HEK293 (cell line): ENCODE results near the gene GDA.

Source experiments
- CTCF ChIA-PET: fragments of 350-600 bp; formaldehyde crosslinking; extraction: SDS; loops from one replicate; lab custom pipeline; 2021; ENCODE audit warnings: antibody characterized with exemption; lab: Yijun Ruan, JAX
- POLR2A ChIA-PET: fragments of 300-600 bp; formaldehyde crosslinking; extraction: SDS; loops from one replicate; lab custom pipeline; 2020; ENCODE audit warnings: antibody characterized with exemption, inconsistent platforms; lab: Yijun Ruan, JAX
- H3K27ac ChIP-seq: fragments of 200-500 bp; sonication (Bioruptor generic); 2 replicates; pipeline ENCODE4 v1.5.1; 2014; ENCODE audit warnings: low read depth, low read length, control low read depth, inconsistent platforms; ENCODE audit errors: extremely low read depth
- H3K36me3 ChIP-seq, 2 experiments: fragments of 200-500 bp in 1 of 2; sonication (Bioruptor generic) in 1 of 2; 1 replicate in 1 of 2; 2 replicates in 1 of 2; pipeline ENCODE4 v1.5.1; 2014 to 2017; ENCODE audit warnings: inconsistent platforms in 2 of 2, low read length in 2 of 2; ENCODE audit not compliant: control insufficient read depth in 2 of 2, insufficient read depth in 1 of 2
- H3K4me1 ChIP-seq: fragments of 200-500 bp; sonication (Bioruptor generic); 2 replicates; pipeline ENCODE4 v1.5.1; 2014; ENCODE audit warnings: mild to moderate bottlenecking, low read length, inconsistent platforms; ENCODE audit not compliant: control insufficient read depth, insufficient read depth
- H3K4me3 ChIP-seq: 2 replicates; pipeline ENCODE4 v1.5.1; 2011; ENCODE audit warnings: low read depth, mild to moderate bottlenecking, control low read depth, low read length, moderate library complexity
- H3K9me3 ChIP-seq: fragments of 200-500 bp; sonication (Bioruptor generic); 2 replicates; pipeline ENCODE4 v1.5.1; 2014; ENCODE audit warnings: low read depth, low read length, inconsistent platforms; ENCODE audit not compliant: control insufficient read depth, insufficient read depth
- GLIS2 ChIP-seq: fragments of 450-650 bp; formaldehyde crosslinking; IDR thresholded peaks from 2 replicates; pipeline ENCODE4 v1.5.1; 2016; ENCODE audit warnings: missing biosample characterization, missing genetic modification characterization
- KLF10 ChIP-seq: fragments of 450-650 bp; IDR thresholded peaks from 2 replicates; pipeline ENCODE4 v1.5.1; 2018; ENCODE audit warnings: missing biosample characterization, mild to moderate bottlenecking, missing genetic modification characterization
- KLF8 ChIP-seq: fragments of 450-650 bp; formaldehyde crosslinking; IDR thresholded peaks from 2 replicates; pipeline ENCODE4 v1.5.1; 2016; ENCODE audit warnings: missing biosample characterization, missing genetic modification characterization
- SALL2 ChIP-seq: fragments of 450-650 bp; formaldehyde crosslinking; IDR thresholded peaks from 2 replicates; pipeline ENCODE4 v1.5.0; 2017; ENCODE audit warnings: missing biosample characterization, mild to moderate bottlenecking, missing genetic modification characterization, borderline replicate concordance
- YY1 ChIP-seq: fragments of 450-650 bp; formaldehyde crosslinking; IDR thresholded peaks from 2 replicates; pipeline ENCODE4 v1.5.1; 2018; ENCODE audit warnings: missing biosample characterization, missing genetic modification characterization
- YY2 ChIP-seq: fragments of 450-650 bp; formaldehyde crosslinking; IDR thresholded peaks from 2 replicates; pipeline ENCODE4 v1.5.1; 2016; ENCODE audit warnings: missing biosample characterization, missing genetic modification characterization
- ZBTB21 ChIP-seq: fragments of 450-650 bp; formaldehyde crosslinking; IDR thresholded peaks from 2 replicates; pipeline ENCODE4 v1.5.1; 2017; ENCODE audit warnings: missing biosample characterization, missing genetic modification characterization
- ZIC2 ChIP-seq: fragments of 450-650 bp; formaldehyde crosslinking; IDR thresholded peaks from 2 replicates; pipeline ENCODE4 v1.5.1; 2016; ENCODE audit warnings: missing biosample characterization, missing genetic modification characterization
- ZNF121 ChIP-seq: fragments of 450-650 bp; formaldehyde crosslinking; IDR thresholded peaks from 2 replicates; pipeline ENCODE4 v1.5.1; 2016; ENCODE audit warnings: missing biosample characterization, missing genetic modification characterization
- ZNF214 ChIP-seq: fragments of 450-650 bp; formaldehyde crosslinking; IDR thresholded peaks from 2 replicates; pipeline ENCODE4 v1.5.1; 2017; ENCODE audit warnings: missing biosample characterization, mild to moderate bottlenecking, missing genetic modification characterization, borderline replicate concordance
- ZNF24 ChIP-seq: fragments of 450-650 bp; formaldehyde crosslinking; IDR thresholded peaks from 2 replicates; pipeline ENCODE4 v1.5.1; 2016; ENCODE audit warnings: missing biosample characterization, missing genetic modification characterization
- ZNF248 ChIP-seq: fragments of 450-650 bp; formaldehyde crosslinking; IDR thresholded peaks from 2 replicates; pipeline ENCODE4 v1.5.1; 2017; ENCODE audit warnings: missing biosample characterization, missing genetic modification characterization
- ZNF426 ChIP-seq: fragments of 450-650 bp; formaldehyde crosslinking; IDR thresholded peaks from 2 replicates; pipeline ENCODE4 v1.5.1; 2017; ENCODE audit warnings: missing biosample characterization, missing genetic modification characterization, mild to moderate bottlenecking, inconsistent platforms, moderate library complexity
- ZNF571 ChIP-seq: fragments of 450-650 bp; formaldehyde crosslinking; IDR thresholded peaks from 2 replicates; pipeline ENCODE4 v1.5.0; 2017; ENCODE audit warnings: missing biosample characterization, missing genetic modification characterization
- ZNF654 ChIP-seq: fragments of 450-650 bp; formaldehyde crosslinking; IDR thresholded peaks from 2 replicates; pipeline ENCODE4 v1.5.1; 2016; ENCODE audit warnings: low read depth, missing biosample characterization, missing genetic modification characterization
- TF ChIP-seq, protein P1 (sequence below): fragments of 450-650 bp; formaldehyde crosslinking; IDR thresholded peaks from 2 replicates; pipeline ENCODE4 v1.5.1; 2017; ENCODE audit warnings: missing biosample characterization, missing genetic modification characterization
- TF ChIP-seq, protein P2 (sequence below): fragments of 450-650 bp; formaldehyde crosslinking; IDR thresholded peaks from 2 replicates; pipeline ENCODE4 v1.5.1; 2016; ENCODE audit warnings: missing biosample characterization, missing genetic modification characterization
- TF ChIP-seq, protein P3 (sequence below): fragments of 450-650 bp; formaldehyde crosslinking; IDR thresholded peaks from 2 replicates; pipeline ENCODE4 v1.5.1; 2016; ENCODE audit warnings: missing biosample characterization, missing genetic modification characterization
- TF ChIP-seq, protein P4 (sequence below): fragments of 450-650 bp; formaldehyde crosslinking; IDR thresholded peaks from 2 replicates; pipeline ENCODE4 v1.5.1; 2016; ENCODE audit warnings: missing biosample characterization, missing genetic modification characterization
- TF ChIP-seq, protein P5 (sequence below): fragments of 450-650 bp; formaldehyde crosslinking; IDR thresholded peaks from 2 replicates; pipeline ENCODE4 v1.5.1; 2016; ENCODE audit warnings: missing biosample characterization, missing genetic modification characterization

GDA gene

DNA sequence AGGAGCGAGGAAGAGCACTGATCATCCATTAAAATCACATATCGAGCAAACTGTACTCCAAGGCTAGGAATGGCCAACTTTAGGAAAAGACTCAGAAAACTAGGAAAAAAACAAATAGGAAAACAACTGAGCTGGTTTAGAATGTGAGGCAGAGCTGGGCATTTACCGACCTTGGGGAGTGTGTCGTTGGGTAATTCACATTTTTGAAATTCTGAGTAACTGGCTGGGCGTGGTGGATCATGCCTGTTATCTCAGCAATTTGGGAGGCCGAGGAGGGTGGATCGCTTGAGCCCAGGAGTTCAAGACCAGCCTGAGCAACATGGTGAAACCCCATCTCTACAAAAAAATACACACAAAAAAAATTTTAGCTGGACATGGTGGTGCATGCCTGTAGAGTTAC is 145.7 kb downstream of the GDA start:
- no peak overlapping the region for H3K27ac ChIP-seq
- H3K4me3 ChIP-seq: no peak overlapping the region
- TF ChIP-seq, protein P1, sequence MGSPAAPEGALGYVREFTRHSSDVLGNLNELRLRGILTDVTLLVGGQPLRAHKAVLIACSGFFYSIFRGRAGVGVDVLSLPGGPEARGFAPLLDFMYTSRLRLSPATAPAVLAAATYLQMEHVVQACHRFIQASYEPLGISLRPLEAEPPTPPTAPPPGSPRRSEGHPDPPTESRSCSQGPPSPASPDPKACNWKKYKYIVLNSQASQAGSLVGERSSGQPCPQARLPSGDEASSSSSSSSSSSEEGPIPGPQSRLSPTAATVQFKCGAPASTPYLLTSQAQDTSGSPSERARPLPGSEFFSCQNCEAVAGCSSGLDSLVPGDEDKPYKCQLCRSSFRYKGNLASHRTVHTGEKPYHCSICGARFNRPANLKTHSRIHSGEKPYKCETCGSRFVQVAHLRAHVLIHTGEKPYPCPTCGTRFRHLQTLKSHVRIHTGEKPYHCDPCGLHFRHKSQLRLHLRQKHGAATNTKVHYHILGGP: no peak
- TF ChIP-seq, protein P2, sequence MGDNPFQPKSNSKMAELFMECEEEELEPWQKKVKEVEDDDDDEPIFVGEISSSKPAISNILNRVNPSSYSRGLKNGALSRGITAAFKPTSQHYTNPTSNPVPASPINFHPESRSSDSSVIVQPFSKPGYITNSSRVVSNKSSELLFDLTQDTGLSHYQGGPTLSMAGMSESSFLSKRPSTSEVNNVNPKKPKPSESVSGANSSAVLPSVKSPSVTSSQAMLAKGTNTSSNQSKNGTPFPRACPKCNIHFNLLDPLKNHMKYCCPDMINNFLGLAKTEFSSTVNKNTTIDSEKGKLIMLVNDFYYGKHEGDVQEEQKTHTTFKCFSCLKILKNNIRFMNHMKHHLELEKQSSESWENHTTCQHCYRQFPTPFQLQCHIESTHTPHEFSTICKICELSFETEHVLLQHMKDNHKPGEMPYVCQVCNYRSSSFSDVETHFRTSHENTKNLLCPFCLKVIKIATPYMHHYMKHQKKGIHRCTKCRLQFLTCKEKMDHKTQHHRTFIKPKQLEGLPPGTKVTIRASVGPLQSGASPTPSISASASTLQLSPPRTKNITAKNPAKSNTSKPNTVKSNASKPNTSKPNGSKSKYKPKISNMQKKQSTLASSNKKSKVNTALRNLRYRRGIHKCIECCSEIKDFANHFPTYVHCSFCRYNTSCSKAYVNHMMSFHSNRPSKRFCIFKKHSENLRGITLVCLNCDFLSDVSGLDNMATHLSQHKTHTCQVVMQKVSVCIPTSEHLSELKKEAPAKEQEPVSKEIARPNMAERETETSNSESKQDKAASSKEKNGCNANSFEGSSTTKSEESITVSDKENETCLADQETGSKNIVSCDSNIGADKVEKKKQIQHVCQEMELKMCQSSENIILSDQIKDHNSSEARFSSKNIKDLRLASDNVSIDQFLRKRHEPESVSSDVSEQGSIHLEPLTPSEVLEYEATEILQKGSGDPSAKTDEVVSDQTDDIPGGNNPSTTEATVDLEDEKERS: no peak
- TF ChIP-seq ZNF121 (tag by site-specific recombination) (no peak), KLF10 (tag by site-specific recombination) (no peak), SALL2 (tag by site-specific recombination) (no peak), ZNF248 (no peak), ZNF214 (tag by site-specific recombination) (no peak), YY2 (tag by site-specific recombination) (no peak), ZIC2 (tag by site-specific recombination) (no peak), ZNF571 (tag by site-specific recombination) (no peak), KLF8 (no peak), ZBTB21 (tag by site-specific recombination) (no peak), ZNF24 (tag by site-specific recombination) (no peak), YY1 (no peak), GLIS2 (tag by site-specific recombination) (no peak), ZNF654 (no peak), ZNF426 (tag by site-specific recombination) (no peak)
- TF ChIP-seq, protein P3, sequence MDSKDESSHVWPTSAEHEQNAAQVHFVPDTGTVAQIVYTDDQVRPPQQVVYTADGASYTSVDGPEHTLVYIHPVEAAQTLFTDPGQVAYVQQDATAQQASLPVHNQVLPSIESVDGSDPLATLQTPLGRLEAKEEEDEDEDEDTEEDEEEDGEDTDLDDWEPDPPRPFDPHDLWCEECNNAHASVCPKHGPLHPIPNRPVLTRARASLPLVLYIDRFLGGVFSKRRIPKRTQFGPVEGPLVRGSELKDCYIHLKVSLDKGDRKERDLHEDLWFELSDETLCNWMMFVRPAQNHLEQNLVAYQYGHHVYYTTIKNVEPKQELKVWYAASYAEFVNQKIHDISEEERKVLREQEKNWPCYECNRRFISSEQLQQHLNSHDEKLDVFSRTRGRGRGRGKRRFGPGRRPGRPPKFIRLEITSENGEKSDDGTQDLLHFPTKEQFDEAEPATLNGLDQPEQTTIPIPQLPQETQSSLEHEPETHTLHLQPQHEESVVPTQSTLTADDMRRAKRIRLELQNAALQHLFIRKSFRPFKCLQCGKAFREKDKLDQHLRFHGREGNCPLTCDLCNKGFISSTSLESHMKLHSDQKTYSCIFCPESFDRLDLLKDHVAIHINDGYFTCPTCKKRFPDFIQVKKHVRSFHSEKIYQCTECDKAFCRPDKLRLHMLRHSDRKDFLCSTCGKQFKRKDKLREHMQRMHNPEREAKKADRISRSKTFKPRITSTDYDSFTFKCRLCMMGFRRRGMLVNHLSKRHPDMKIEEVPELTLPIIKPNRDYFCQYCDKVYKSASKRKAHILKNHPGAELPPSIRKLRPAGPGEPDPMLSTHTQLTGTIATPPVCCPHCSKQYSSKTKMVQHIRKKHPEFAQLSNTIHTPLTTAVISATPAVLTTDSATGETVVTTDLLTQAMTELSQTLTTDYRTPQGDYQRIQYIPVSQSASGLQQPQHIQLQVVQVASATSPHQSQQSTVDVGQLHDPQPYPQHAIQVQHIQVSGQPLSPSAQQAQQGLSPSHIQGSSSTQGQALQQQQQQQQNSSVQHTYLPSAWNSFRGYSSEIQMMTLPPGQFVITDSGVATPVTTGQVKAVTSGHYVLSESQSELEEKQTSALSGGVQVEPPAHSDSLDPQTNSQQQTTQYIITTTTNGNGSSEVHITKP (tag by site-specific recombination): no peak
- TF ChIP-seq, protein P4, sequence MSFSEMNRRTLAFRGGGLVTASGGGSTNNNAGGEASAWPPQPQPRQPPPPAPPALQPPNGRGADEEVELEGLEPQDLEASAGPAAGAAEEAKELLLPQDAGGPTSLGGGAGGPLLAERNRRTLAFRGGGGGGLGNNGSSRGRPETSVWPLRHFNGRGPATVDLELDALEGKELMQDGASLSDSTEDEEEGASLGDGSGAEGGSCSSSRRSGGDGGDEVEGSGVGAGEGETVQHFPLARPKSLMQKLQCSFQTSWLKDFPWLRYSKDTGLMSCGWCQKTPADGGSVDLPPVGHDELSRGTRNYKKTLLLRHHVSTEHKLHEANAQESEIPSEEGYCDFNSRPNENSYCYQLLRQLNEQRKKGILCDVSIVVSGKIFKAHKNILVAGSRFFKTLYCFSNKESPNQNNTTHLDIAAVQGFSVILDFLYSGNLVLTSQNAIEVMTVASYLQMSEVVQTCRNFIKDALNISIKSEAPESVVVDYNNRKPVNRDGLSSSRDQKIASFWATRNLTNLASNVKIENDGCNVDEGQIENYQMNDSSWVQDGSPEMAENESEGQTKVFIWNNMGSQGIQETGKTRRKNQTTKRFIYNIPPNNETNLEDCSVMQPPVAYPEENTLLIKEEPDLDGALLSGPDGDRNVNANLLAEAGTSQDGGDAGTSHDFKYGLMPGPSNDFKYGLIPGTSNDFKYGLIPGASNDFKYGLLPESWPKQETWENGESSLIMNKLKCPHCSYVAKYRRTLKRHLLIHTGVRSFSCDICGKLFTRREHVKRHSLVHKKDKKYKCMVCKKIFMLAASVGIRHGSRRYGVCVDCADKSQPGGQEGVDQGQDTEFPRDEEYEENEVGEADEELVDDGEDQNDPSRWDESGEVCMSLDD (tag by site-specific recombination): no peak
- TF ChIP-seq, protein P5, sequence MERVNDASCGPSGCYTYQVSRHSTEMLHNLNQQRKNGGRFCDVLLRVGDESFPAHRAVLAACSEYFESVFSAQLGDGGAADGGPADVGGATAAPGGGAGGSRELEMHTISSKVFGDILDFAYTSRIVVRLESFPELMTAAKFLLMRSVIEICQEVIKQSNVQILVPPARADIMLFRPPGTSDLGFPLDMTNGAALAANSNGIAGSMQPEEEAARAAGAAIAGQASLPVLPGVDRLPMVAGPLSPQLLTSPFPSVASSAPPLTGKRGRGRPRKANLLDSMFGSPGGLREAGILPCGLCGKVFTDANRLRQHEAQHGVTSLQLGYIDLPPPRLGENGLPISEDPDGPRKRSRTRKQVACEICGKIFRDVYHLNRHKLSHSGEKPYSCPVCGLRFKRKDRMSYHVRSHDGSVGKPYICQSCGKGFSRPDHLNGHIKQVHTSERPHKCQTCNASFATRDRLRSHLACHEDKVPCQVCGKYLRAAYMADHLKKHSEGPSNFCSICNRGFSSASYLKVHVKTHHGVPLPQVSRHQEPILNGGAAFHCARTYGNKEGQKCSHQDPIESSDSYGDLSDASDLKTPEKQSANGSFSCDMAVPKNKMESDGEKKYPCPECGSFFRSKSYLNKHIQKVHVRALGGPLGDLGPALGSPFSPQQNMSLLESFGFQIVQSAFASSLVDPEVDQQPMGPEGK (tag by site-specific recombination): no peak
- CTCF ChIA-PET: interaction anchor here (0.6 to 5.8 kb wide), 4 partner anchors 14 to 528 kb away, joined by 4 to 23 read pairs (median 4); no protein-coding TSS in a partner anchor
- no peaks in the 10 kb centered on the region for H3K36me3 ChIP-seq
- no peaks in the 10 kb centered on the region for H3K9me3 ChIP-seq
- peaks cover 2% of the 10 kb centered on the region; the same call in 1 of the 2 replicates for H3K4me1 ChIP-seq
- POLR2A ChIA-PET: interaction anchor here (1.3 kb wide), 1 partner anchor 70 kb away, joined by 7 read pairs; the partner anchor contains the start of gene ZFAND5
